ENCODE data around the gene ABCG1.

DNA sequence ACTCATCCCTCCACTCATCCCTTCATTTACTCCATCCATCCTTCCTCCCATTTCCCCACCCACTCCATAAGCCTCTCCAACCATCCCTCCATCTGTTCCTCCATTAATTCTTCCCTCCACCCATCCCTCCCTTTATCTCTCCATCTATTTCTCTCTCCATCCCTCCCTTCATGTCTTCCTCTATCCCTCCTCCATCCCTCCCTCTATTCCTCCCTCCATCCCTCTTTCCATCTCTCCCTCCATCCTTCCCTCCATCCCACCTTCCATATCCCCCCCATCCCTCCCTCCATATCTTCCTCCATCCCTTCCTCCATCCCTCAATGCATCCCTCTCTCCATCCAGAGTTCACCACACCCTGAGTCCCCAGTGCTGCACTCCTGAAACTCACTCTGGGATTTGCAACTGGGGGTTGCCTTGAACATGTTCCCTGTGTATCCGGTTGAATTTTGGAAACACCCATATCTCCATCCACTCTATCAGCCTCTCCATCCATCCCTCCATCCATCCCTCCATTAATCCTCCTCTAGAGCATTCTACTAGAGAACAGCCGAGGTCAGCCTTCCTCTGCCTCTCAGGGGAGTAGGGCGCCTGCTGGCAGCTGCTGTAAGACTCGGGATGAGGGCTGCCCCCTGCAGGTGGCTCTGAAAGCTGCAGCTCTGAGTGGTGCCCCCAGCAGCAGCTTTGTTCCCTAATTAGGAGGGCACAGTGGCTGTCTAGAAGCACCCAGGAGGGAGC lies 39.4 kb downstream of the ABCG1 start:
- TF ChIP-seq GATA2 (IDR thresholded peaks at IDR 0.05; ENCODE audit: low read depth, low read length): no peak
- TF ChIP-seq GATA3 (IDR thresholded peaks at IDR 0.05; ENCODE audit: low read depth, low read length): no peak
